Choroid plexus epithelial cell (primary cell): ENCODE measurements around the gene RNFT2.
"Not testable (repeated sequence)": the region's sequence is repeated elsewhere in the genome, so short reads cannot be mapped to it uniquely, and the experiment has no call there.

Source experiments
- DNase-seq: peaks from one replicate; pipeline ENCODE4 v3.0.0-alpha.2; 2010; ENCODE audit warnings: low read depth
- H3K4me3 ChIP-seq: 2 replicates; pipeline ENCODE4 v1.5.1; 2011; ENCODE audit warnings: low read depth, mild to moderate bottlenecking, control low read depth, low read length, moderate library complexity
- CTCF ChIP-seq: conservative IDR thresholded peaks from 2 replicates; pipeline ENCODE4 v1.5.1; 2011; ENCODE audit warnings: low read depth, mild to moderate bottlenecking, control low read depth, inconsistent platforms, low read length, moderate library complexity

RNFT2 gene

DNA sequence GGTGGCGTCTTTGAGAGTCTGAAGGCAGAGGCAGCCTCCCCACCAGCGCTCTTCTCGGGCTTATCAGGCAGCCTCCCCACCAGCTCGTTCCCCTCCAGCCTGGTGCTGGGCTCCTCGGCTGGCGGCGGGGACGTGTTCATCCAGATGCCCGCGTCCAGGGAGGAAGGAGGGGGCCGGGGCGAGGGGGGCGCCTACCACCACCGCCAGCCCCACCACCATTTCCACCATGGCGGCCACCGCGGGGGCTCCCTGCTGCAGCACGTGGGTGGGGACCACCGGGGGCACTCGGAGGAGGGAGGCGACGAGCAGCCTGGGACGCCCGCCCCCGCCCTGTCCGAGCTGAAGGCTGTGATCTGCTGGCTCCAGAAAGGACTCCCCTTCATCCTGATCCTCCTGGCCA lies 11.8 kb downstream of the RNFT2 start:
- H3K4me3 ChIP-seq: no peak overlapping the region
- no peak for TF ChIP-seq CTCF

GRCh38 chr12:116750298-116750697 lies 12.2 kb downstream of the RNFT2 start:
- no peak for TF ChIP-seq CTCF
- DNase-seq: no peak
- H3K4me3 ChIP-seq: no peak overlapping the region

More for the DNA sequence above, 11.8 kb downstream of the RNFT2 start:
- DNase-seq: no peak

DNA sequence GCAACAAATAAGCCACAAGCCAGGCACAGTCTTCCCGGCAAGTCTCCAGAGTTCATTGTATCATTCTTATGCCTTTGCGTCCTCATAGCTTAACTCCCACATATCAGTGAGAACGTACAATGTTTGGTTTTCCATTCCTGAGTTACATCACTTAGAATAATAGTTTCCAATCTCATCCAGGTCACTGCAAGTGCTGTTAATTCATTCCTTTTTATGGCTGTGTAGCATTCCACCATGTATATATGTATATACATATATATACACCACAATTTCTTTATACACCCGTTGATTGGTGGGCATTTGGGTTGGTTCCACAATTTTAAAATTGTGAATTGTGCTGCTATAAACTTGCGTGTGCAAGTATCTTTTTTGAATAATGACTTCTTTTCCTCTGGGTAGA lies 16.0 kb downstream of the RNFT2 start:
- not testable (repeated sequence) for H3K4me3 ChIP-seq, DNase-seq

DNA sequence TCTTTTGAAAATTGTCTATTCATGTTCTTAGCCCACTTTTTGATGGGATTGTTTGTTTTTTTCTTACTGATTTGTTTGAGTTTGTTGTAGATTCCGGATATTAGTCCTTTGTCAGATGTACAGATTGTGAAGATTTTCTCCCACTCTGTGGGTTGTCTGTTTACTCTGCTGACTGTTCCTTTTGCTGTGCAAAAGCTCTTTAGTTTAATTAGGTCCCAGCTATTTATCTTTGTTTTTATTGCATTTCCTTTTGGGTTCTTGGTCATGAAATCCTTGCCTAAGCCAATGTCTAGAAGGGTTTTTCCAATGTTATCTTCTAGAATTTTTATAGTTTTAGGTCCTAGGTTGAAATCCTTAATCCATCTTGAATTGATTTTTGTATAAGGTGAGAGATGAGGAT lies 16.7 kb downstream of the RNFT2 start:
- not testable (repeated sequence) for DNase-seq, H3K4me3 ChIP-seq

DNA sequence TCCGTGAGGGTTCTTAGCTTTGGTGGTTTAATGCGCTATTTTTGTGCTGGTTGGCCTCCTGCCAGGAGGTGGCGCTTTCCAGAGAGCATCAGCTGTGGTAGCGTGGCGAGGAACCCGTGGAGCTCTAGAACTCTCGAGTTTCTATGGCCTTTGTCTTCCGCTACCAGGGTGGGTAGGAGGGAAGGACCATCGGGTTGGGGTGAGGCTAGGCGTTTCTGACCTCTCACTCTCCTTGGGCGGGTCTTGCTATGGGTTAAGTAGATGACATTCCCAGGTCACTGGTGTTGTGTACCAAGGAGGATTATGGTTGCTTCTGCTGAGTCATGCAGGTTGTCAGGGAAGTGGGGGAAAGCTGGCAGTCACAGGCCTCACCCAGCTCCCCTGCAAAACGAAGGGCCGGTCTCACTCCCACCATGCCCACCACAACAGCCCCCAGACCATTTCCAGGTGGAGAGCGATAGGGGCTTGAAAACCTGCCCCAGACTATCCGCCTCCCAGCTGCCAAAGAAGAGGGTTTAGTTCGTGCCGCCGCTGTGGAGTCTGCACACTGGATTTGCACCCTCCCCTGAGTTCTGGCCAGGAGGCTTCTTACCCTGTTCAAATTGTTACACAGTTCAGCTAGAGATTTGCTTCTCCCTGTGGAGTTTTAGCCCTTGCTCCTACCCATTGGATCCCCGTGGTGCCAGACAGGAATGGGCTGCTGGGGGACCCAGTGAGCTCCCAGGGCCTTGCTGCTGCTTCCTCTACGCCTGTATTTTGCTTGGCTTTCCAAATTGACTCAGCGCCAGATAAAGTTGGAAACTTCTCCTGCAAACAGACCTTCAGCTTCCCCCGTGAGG lies 21.9 kb downstream of the RNFT2 start:
- peak overlapping the region; percentile 25 for H3K4me3 ChIP-seq
- peak; percentile 47 for DNase-seq

DNA sequence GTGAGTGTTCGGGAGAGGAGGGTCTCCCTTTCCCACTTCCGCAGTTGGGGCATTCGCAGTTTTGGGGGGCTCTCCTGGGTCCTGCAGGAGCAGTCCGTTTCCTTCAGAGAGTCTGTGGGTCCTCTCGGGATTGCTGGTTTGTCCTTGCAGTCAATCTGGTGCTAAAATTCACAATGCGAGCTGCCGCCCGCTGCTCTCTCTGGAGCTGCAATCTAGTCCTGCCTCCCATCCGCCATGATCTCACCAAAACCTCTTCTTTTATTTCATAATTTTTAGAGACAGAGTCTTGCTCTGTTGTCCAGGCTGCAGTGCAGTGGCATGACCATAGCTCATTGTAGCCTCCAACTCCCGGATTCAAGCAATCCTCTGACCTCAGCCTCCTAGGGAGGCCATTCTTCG lies 22.5 kb downstream of the RNFT2 start:
- TF ChIP-seq CTCF: no peak
- no peak for DNase-seq
- H3K4me3 ChIP-seq: peak overlapping the region; percentile 25

More for the DNA sequence above, 21.9 kb downstream of the RNFT2 start:
- no peak for TF ChIP-seq CTCF

GRCh38 chr12:116761499-116761898 lies 23.4 kb downstream of the RNFT2 start:
- no peak for TF ChIP-seq CTCF

DNA sequence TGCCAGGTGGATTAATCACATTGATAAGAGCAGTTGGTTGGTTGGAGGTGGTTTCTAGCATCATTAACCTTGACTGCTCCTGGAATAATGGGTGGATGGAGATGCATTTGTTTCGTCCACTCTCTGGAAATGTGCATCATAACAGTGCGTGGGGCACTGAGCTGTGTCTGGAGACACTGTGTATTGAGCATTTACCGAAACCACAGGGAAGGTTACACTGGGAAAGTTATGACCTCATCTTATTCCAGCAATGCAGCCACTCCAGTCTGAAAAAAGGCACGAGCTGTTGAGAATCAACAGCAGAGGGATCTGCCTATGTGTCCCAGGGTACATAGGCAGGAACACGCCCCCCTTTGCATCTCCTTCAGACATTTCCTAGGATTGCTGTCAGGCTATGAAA lies 27.2 kb downstream of the RNFT2 start:
- no peak for DNase-seq
- TF ChIP-seq CTCF: no peak
- H3K4me3 ChIP-seq: no peak overlapping the region

More at GRCh38 chr12:116761499-116761898, 23.4 kb downstream of the RNFT2 start:
- no peak overlapping the region for H3K4me3 ChIP-seq
- no peak for DNase-seq
